ENCODE measurements around the gene PPA1. TPM values are rescaled to one million over a fixed set of nuclear protein-coding genes. Genes with fewer than 3 reads are reported as not detected.

The PPA1 gene
- 140 to 180 TPM (median 144 TPM) in 3 replicates for total RNA-seq (2021)
- percentile 82 among the genes with signal in this experiment for Bru-seq, nascent RNA
- long read RNA-seq, experiment 1, transcript PPA1-202 (11 exons, 1,295 nt), result major isoform, 349 of 370 reads
- long read RNA-seq, experiment 1, partial matches to known transcripts, result 11 of 370 reads
- long read RNA-seq, experiment 1, other reads (novel, unspliced or antisense), result 10 of 370 reads
- long read RNA-seq, experiment 2, transcript PPA1-202 (11 exons, 1,295 nt), result major isoform, 225 of 296 reads
- long read RNA-seq, experiment 2, partial matches to known transcripts, result 46 of 296 reads
- long read RNA-seq, experiment 2, other reads (novel, unspliced or antisense), result 25 of 296 reads
- long read RNA-seq, experiment 3, transcript PPA1-202 (11 exons, 1,295 nt), result major isoform, 927 of 951 reads
- long read RNA-seq, experiment 3, partial matches to known transcripts, result 8 of 951 reads
- long read RNA-seq, experiment 3, other reads (novel, unspliced or antisense), result 16 of 951 reads

- H3K9me3 Mint-ChIP-seq, result peaks cover 10% of the 10 kb centered on the region
- peaks cover 8% of the 10 kb centered on the region for H3K4me1 Mint-ChIP-seq
- ATAC-seq (peak; percentile 95), DNase-seq (ENCODE audit: low spot score) (peak; percentile 99)
- H3K36me3 Mint-ChIP-seq, result peaks cover 25% of the 10 kb centered on the region
- ChIA-PET CTCF (interaction anchor here (0.6 to 3.2 kb wide), 13 partner anchors 12 to 598 kb away, joined by 3 to 48 read pairs (median 4); partner anchors contain the start of gene TYSND1), POLR2A (interaction anchor here (0.6 to 1.0 kb wide), 2 partner anchors 12 to 27 kb away, joined by 3 to 4 read pairs; no protein-coding TSS in a partner anchor)
- H3K27me3 Mint-ChIP-seq (ENCODE audit: low read depth), result no peaks in the 10 kb centered on the region; the same call in 1 of the 2 replicates
- peak within 1 kb of the TSS; percentile 73 for H3K27ac Mint-ChIP-seq
- H3K4me3 Mint-ChIP-seq, result peak within 1 kb of the TSS; percentile 92
- TF ChIP-seq AFF4 (CRISPR knock-in tag; IDR thresholded peaks at IDR 0.05; ENCODE audit: borderline replicate concordance) (no peak), ESRRA (CRISPR knock-in tag; IDR thresholded peaks at IDR 0.05; ENCODE audit: borderline replicate concordance) (no peak), ATF6 (CRISPR knock-in tag; IDR thresholded peaks at IDR 0.05) (no peak), PREB (CRISPR knock-in tag; IDR thresholded peaks at IDR 0.05; ENCODE audit: borderline replicate concordance) (no peak), TCF7 (CRISPR knock-in tag; IDR thresholded peaks at IDR 0.05; ENCODE audit: low read depth) (0 out of 2 replicates have a peak, but pooled peaks have one; percentile 73), FOXP4 (CRISPR knock-in tag; IDR thresholded peaks at IDR 0.05) (peak; percentile 45), ATF1 (CRISPR knock-in tag; IDR thresholded peaks at IDR 0.05) (no peak), SP1 (CRISPR knock-in tag; conservative IDR thresholded peaks at IDR 0.05) (peak; percentile 53; the same call in 1 of the 2 replicates), USF2 (CRISPR knock-in tag; IDR thresholded peaks at IDR 0.05) (peak; percentile 87), HMGXB4 (CRISPR knock-in tag; IDR thresholded peaks at IDR 0.05) (peak; percentile 66; the same call in 1 of the 2 replicates), FOXK1 (CRISPR knock-in tag; IDR thresholded peaks at IDR 0.05) (peak; percentile 49; the same call in 1 of the 2 replicates), NFE2L1 (CRISPR knock-in tag; IDR thresholded peaks at IDR 0.05) (no peak), ZBTB43 (CRISPR knock-in tag; IDR thresholded peaks at IDR 0.05) (no peak; the same call in 1 of the 2 replicates), RELA (CRISPR knock-in tag; IDR thresholded peaks at IDR 0.05; ENCODE audit: borderline replicate concordance) (no peak), ZNF396 (CRISPR knock-in tag; IDR thresholded peaks at IDR 0.05; ENCODE audit: borderline replicate concordance) (no peak), E2F5 (CRISPR knock-in tag; IDR thresholded peaks at IDR 0.05) (peak; percentile 38; the same call in 1 of the 2 replicates), ATF3 (CRISPR knock-in tag; conservative IDR thresholded peaks at IDR 0.05) (no peak), MAX (CRISPR knock-in tag; IDR thresholded peaks at IDR 0.05) (peak; percentile 95)
Measured at GRCh38 chr10:70233109-70233938, at the start of gene PPA1. PPA1 (minus strand) TSS chr10:70233429; CDS start chr10:70233327, 102 bp downstream.
